OCI-LY7 (cell line): ENCODE results near the gene RABEP1. TPM values are rescaled to one million over a fixed set of nuclear protein-coding genes. Genes with fewer than 3 reads are reported as not detected.
A peak's percentile ranks its signal among the peaks of the same experiment; 100 is the strongest.

ENCODE experiments used
- BruUV-seq: library from RNA; stranded (reverse); fragments of 400-500 nt; replicated peaks from 2 replicates; lab custom pipeline; 2021; lab: Mats Ljungman, UMichigan
- CTCF ChIA-PET: fragments of 300-600 bp; sonication (Branson Sonifier 250); formaldehyde crosslinking; loops from one replicate; lab custom pipeline; 2022; ENCODE audit warnings: antibody characterized with exemption; ENCODE audit not compliant: unreplicated experiment; lab: Charles Lee
- POLR2A ChIA-PET: fragments of 300-600 bp; sonication (Branson Sonifier 250); formaldehyde crosslinking; loops from one replicate; lab custom pipeline; 2022; ENCODE audit warnings: antibody characterized with exemption; lab: Charles Lee
- DNase-seq: peaks from one replicate; pipeline ENCODE4 v3.0.0-alpha.2; 2015; ENCODE audit warnings: low spot score
- H2AFZ ChIP-seq: fragments of 200-600 bp; sonication (generic), shearing (Covaris generic); 2 replicates; pipeline ENCODE4 v1.6.1; 2014; ENCODE audit warnings: mild to moderate bottlenecking, antibody characterized with exemption, low read length, moderate library complexity
- H3K27ac ChIP-seq: fragments of 200-600 bp; sonication (generic); 2 replicates; pipeline ENCODE4 v1.5.1; 2014; ENCODE audit warnings: mixed run types, low read depth, mild to moderate bottlenecking, moderate library complexity, low read length, inconsistent platforms; ENCODE audit not compliant: poor library complexity, severe bottlenecking
- H3K36me3 ChIP-seq: fragments of 200-600 bp; sonication (generic); 2 replicates; pipeline ENCODE4 v1.6.1; 2014; ENCODE audit warnings: mild to moderate bottlenecking, antibody characterized with exemption, low read length, moderate library complexity, mixed read lengths; ENCODE audit not compliant: insufficient read depth
- H3K4me1 ChIP-seq: fragments of 200-600 bp; sonication (generic); 2 replicates; pipeline ENCODE4 v1.5.1; 2014; ENCODE audit warnings: mild to moderate bottlenecking, low read length; ENCODE audit not compliant: insufficient read depth, poor library complexity, severe bottlenecking
- H3K4me2 ChIP-seq: fragments of 200-600 bp; sonication (generic); 2 replicates; pipeline ENCODE4 v1.6.1; 2014; ENCODE audit warnings: mild to moderate bottlenecking, low read length
- H3K4me3 ChIP-seq: fragments of 200-600 bp; sonication (generic); 2 replicates; pipeline ENCODE4 v1.5.1; 2014; ENCODE audit warnings: mild to moderate bottlenecking, low read depth, low read length; ENCODE audit not compliant: poor library complexity, severe bottlenecking
- H3K79me2 ChIP-seq: fragments of 200-600 bp; sonication (generic); 2 replicates; pipeline ENCODE4 v1.6.1; 2016; ENCODE audit warnings: low read depth, mild to moderate bottlenecking, low read length, moderate library complexity, mixed read lengths; ENCODE audit not compliant: insufficient read depth
- H3K9me2 ChIP-seq: fragments of 200-600 bp; sonication (generic); 2 replicates; pipeline ENCODE4 v1.6.1; 2016; ENCODE audit warnings: mild to moderate bottlenecking, low read length, mixed read lengths; ENCODE audit not compliant: insufficient read depth
- H3K9me3 ChIP-seq: fragments of 200-600 bp; sonication (generic); 2 replicates; pipeline ENCODE4 v1.6.1; 2014; ENCODE audit warnings: mild to moderate bottlenecking, mixed run types, low read length, mixed read lengths
- H4K20me1 ChIP-seq: fragments of 200-600 bp; sonication (generic); 2 replicates; pipeline ENCODE4 v1.6.1; 2014; ENCODE audit warnings: mild to moderate bottlenecking, antibody characterized with exemption, low read length, moderate library complexity, mixed read lengths; ENCODE audit not compliant: insufficient read depth
- EZH2phosphoT487 ChIP-seq: fragments of 200-600 bp; sonication (generic); IDR thresholded peaks from 2 replicates; pipeline ENCODE4 v1.6.1; 2018; ENCODE audit warnings: low read depth, borderline replicate concordance, mild to moderate bottlenecking, mixed run types, antibody characterized with exemption, low read length, moderate library complexity, mixed read lengths
- intact Hi-C: fragments of 100-400 bp; cut with micrococcal nuclease; formaldehyde crosslinking; loops from one replicate; pipeline ENCODE4 v1.10.0; 2022; ENCODE audit not compliant: unreplicated experiment
- total RNA-seq, 2 experiments: library from RNA; depleted of rRNA in 1 of 2; stranded (reverse); fragments of >200 nt in 1 of 2; shearing (Covaris generic) in 1 of 2; gene quantifications; 2 replicates each; pipeline ENCODE4 v1.2.3, GENCODE V29; 2014 to 2022
- TF ChIP-seq, protein P1 (sequence below): fragments of 200-600 bp; sonication (generic); conservative IDR thresholded peaks from 2 replicates; pipeline ENCODE4 v1.5.1; 2014; ENCODE audit warnings: mild to moderate bottlenecking, antibody characterized with exemption, low read length, moderate library complexity, mixed read lengths

Gene RABEP1
- total RNA-seq, 2 experiments from 2014 or later, result 58.6 to 60.8 TPM

DNA sequence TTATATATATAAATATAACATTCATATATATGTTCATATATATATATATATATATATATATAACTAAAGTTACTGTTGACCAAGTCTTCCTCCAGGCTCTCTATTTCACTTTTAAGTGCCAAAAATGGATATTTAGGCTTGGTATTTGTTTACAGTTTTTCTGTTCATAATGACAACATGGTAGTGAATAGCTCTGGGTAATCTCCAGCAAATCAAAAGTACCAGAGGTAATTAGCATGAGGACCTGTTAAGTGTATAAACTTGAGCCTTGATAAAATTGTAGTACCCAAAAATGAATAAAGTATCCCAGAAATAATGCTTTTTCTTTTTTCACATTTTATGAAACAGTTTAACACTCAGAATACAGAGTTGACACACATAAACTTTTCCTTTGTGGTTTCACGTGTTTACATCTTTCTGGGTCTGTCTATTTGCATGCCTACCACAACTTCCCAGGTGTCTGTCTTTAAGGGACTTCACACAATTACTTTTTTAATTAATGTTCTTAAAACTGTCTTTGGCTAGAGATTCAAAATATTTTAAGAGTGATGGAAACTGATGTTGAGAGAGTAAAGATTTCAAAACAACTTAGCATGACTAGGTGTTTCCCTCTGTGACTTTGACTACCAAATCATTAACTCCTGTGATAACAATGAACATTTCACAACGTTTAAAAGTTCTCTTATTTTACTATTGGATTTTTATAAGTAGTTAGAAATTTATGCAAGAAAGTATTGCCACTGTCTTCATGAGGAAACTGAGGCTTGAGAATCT, 47.9 kb downstream of the RABEP1 start:
- Histone ChIP-seq H3K36me3 (peaks cover 40% of the 10 kb centered on the region), H4K20me1 (peaks cover 4% of the 10 kb centered on the region; the same call in 1 of the 2 replicates), H3K4me2 (peak overlapping the region; percentile 58), H3K79me2 (peaks cover 28% of the 10 kb centered on the region; the same call in 1 of the 2 replicates), H3K4me1 (peaks cover 16% of the 10 kb centered on the region), H3K9me2 (no peaks in the 10 kb centered on the region), H3K4me3 (peak overlapping the region; percentile 21), H3K27ac (peak overlapping the region; percentile 45), H2AFZ (no peak overlapping the region), H3K9me3 (no peaks in the 10 kb centered on the region)
- POLR2A ChIA-PET, result no interaction called here
- intact Hi-C loops, result no loop called here
- no TSS peak for BruUV-seq
- CTCF ChIA-PET, result no interaction called here
- peak; percentile 21 for DNase-seq
- TF ChIP-seq EZH2phosphoT487, result no peak
- TF ChIP-seq, protein P1, sequence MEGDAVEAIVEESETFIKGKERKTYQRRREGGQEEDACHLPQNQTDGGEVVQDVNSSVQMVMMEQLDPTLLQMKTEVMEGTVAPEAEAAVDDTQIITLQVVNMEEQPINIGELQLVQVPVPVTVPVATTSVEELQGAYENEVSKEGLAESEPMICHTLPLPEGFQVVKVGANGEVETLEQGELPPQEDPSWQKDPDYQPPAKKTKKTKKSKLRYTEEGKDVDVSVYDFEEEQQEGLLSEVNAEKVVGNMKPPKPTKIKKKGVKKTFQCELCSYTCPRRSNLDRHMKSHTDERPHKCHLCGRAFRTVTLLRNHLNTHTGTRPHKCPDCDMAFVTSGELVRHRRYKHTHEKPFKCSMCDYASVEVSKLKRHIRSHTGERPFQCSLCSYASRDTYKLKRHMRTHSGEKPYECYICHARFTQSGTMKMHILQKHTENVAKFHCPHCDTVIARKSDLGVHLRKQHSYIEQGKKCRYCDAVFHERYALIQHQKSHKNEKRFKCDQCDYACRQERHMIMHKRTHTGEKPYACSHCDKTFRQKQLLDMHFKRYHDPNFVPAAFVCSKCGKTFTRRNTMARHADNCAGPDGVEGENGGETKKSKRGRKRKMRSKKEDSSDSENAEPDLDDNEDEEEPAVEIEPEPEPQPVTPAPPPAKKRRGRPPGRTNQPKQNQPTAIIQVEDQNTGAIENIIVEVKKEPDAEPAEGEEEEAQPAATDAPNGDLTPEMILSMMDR, result no peak

DNA sequence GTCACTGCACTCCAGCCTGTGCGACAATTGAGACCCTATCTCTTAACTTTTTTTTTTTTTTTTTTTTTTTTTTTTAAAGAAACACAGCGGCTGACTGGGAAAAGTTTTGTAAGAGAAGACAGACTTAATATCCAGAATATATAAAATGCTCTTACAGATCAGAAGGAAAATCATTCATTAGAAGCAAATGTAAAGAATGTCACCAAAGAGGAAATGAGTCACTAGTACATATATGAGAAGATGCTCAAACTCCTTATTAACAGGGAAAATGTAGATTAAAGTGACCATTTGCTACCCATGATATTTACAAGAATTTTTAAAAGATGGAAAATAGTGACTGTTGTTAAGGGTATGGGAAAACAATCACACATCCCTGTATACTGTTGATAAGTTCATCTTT, 48.9 kb downstream of the RABEP1 start:
- POLR2A ChIA-PET, result no interaction called here
- no peak overlapping the region for H3K4me3 ChIP-seq
- H3K9me2 ChIP-seq, result no peaks in the 10 kb centered on the region
- intact Hi-C loops, result no loop called here
- peaks cover 49% of the 10 kb centered on the region for H3K36me3 ChIP-seq
- peaks cover 4% of the 10 kb centered on the region; the same call in 1 of the 2 replicates for H4K20me1 ChIP-seq
- BruUV-seq, result no TSS peak
- peaks cover 25% of the 10 kb centered on the region; the same call in 1 of the 2 replicates for H3K79me2 ChIP-seq
- H3K27ac ChIP-seq, result no peak overlapping the region
- no peak overlapping the region for H3K4me2 ChIP-seq
- no peak for DNase-seq
- H2AFZ ChIP-seq, result no peak overlapping the region
- peaks cover 16% of the 10 kb centered on the region for H3K4me1 ChIP-seq
- H3K9me3 ChIP-seq, result no peaks in the 10 kb centered on the region
- CTCF ChIA-PET, result no interaction called here
- TF ChIP-seq, protein P1, result no peak
- TF ChIP-seq EZH2phosphoT487, result no peak

DNA sequence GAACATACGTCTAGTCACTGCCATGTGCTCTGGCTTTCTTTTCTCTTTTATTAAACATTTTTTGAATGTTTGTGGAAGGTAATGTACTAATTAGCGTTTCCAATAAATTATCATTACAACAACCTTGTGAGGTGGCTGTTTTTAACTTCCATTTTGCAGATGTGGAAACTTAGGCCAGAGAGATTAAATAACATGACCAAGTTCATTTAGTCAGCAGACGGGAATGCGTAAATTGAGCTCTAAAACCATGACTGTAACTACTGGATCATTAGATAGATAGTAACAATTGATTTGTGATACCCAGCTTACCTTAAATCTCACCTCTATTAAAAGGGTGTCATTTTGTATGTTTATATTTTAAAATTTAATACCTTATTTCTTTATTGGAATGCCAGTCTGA, 49.4 kb downstream of the RABEP1 start:
- ChIA-PET CTCF (no interaction called here), POLR2A (interaction anchor here (0.7 kb wide), 1 partner anchor 63 kb away, joined by 3 read pairs; no protein-coding TSS in a partner anchor)
- no peaks in the 10 kb centered on the region for H3K9me3 ChIP-seq
- TF ChIP-seq EZH2phosphoT487, result no peak
- TF ChIP-seq, protein P1, result no peak
- H3K9me2 ChIP-seq, result no peaks in the 10 kb centered on the region
- peaks cover 4% of the 10 kb centered on the region; the same call in 1 of the 2 replicates for H4K20me1 ChIP-seq
- peaks cover 53% of the 10 kb centered on the region for H3K36me3 ChIP-seq
- peaks cover 25% of the 10 kb centered on the region; the same call in 1 of the 2 replicates for H3K79me2 ChIP-seq
- DNase-seq, result no peak
- no TSS peak for BruUV-seq
- intact Hi-C loops, result no loop called here
- peaks cover 16% of the 10 kb centered on the region for H3K4me1 ChIP-seq
- H3K4me3 ChIP-seq, result no peak overlapping the region
- H3K27ac ChIP-seq, result no peak overlapping the region
- H2AFZ ChIP-seq, result no peak overlapping the region
- H3K4me2 ChIP-seq, result no peak overlapping the region
